ENCODE results near the gene GGT7.

GRCh38 chr20:34871966-34872621, 562 bp downstream of the GGT7 start:
- no peak for TF ChIP-seq CTCF (IDR thresholded peaks at IDR 0.05)
- TF ChIP-seq POLR2A (IDR thresholded peaks at IDR 0.05) = no peak
